ENCODE results near the gene RET.

RET gene

GRCh38 chr10:43044448-43044921 lies 32.4 kb upstream of the RET start:
- TF ChIP-seq CTCF (IDR thresholded peaks at IDR 0.05; ENCODE audit: insufficient read depth, low read length, missing control alignments): no peak
- H3K4me3 ChIP-seq (ENCODE audit: low read depth, low read length): no peak overlapping the region
- no peak for DNase-seq (ENCODE audit: low read depth, low spot score)
- POLR2A ChIA-PET: no interaction called here
- CTCF ChIA-PET: no interaction called here

- TF ChIP-seq CTCF (IDR thresholded peaks at IDR 0.05; ENCODE audit: insufficient read depth, low read length, missing control alignments): no peak
- H3K4me3 ChIP-seq (ENCODE audit: low read depth, low read length): no peak overlapping the region
- DNase-seq (ENCODE audit: low read depth, low spot score): no peak
- POLR2A ChIA-PET: no interaction called here
- CTCF ChIA-PET: no interaction called here
Measured at GRCh38 chr10:43044961-43045621, 31.8 kb upstream of the RET start.

- no peak for TF ChIP-seq CTCF (IDR thresholded peaks at IDR 0.05; ENCODE audit: insufficient read depth, low read length, missing control alignments)
- no peak for DNase-seq (ENCODE audit: low read depth, low spot score)
- POLR2A ChIA-PET: no interaction called here
- CTCF ChIA-PET: no interaction called here
- H3K4me3 ChIP-seq (ENCODE audit: low read depth, low read length): no peak overlapping the region
Measured at GRCh38 chr10:43045631-43046287, 31.1 kb upstream of the RET start.

GRCh38 chr10:43046288-43046991 lies 30.4 kb upstream of the RET start:
- TF ChIP-seq CTCF (IDR thresholded peaks at IDR 0.05; ENCODE audit: insufficient read depth, low read length, missing control alignments): no peak
- ChIA-PET POLR2A (no interaction called here), CTCF (no interaction called here)
- DNase-seq (ENCODE audit: low read depth, low spot score): no peak
- H3K4me3 ChIP-seq (ENCODE audit: low read depth, low read length): no peak overlapping the region

GRCh38 chr10:43047288-43047970 lies 29.4 kb upstream of the RET start:
- no peak for TF ChIP-seq CTCF (IDR thresholded peaks at IDR 0.05; ENCODE audit: insufficient read depth, low read length, missing control alignments)
- no peak for DNase-seq (ENCODE audit: low read depth, low spot score)
- POLR2A ChIA-PET: no interaction called here
- CTCF ChIA-PET: no interaction called here
- no peak overlapping the region for H3K4me3 ChIP-seq (ENCODE audit: low read depth, low read length)
